Motor neuron (in vitro differentiated cells): ENCODE data around the gene C12orf56. TPM values are rescaled to one million over a fixed set of nuclear protein-coding genes. Genes with fewer than 3 reads are reported as not detected.

Experiments used
- ATAC-seq, 8 experiments: fragments of 200-7000 bp; cut with Tn5 transposase; replicated peaks in 6 of 8; 2 replicates each; pipeline ENCODE4 v1.8.0; 2021; ENCODE audit warnings: mild to moderate bottlenecking in 8 of 8, moderate library complexity in 8 of 8
- H3K27ac ChIP-seq, 2 donors: fragments of 250-450 bp; sonication (Bioruptor Pico); 2 replicates each; pipeline ENCODE4 v1.9.0; 2021; ENCODE audit warnings: antibody characterized with exemption in 2 of 2, mild to moderate bottlenecking in 2 of 2, moderate library complexity in 1 of 2
- H3K4me1 ChIP-seq, 2 donors: fragments of 250-450 bp; sonication (Bioruptor Pico); replicated peaks in 1 of 2; 2 replicates each; pipeline ENCODE4 v1.6.1; 2021; ENCODE audit warnings: antibody characterized with exemption in 2 of 2, mild to moderate bottlenecking in 2 of 2, moderate library complexity in 1 of 2
- H3K4me3 ChIP-seq, 5 donors: fragments of 250-450 bp; sonication (Bioruptor Pico); 2 replicates each; pipeline ENCODE4 v1.9.0; 2021; ENCODE audit warnings: antibody characterized with exemption in 5 of 5, mild to moderate bottlenecking in 5 of 5, moderate library complexity in 4 of 5
- WGBS, 10 experiments: fragments of 450-650 bp; shearing (Covaris generic); methylation state at CpG; one replicate each; pipeline ENCODE4 v1.0.0; 2022; 5-methylcytosine and 5-hydroxymethylcytosine counted together
- in situ Hi-C, 9 experiments: fragments of 400-800 bp; cut with MboI; loops; one replicate each; pipeline ENCODE4 v1.15.0; 2021; ENCODE audit warnings: low sequenced_read_pairs in 9 of 9, low pct_unique_long_range_greater_than_20kb in 2 of 9; ENCODE audit not compliant: unreplicated experiment in 9 of 9
- total RNA-seq, 8 experiments: library from RNA; unstranded; fragments of 300-600 nt; gene quantifications; 2 replicates each; pipeline versions ENCODE4 v1.2.3 to v1.2.4, GENCODE V29; 2022

The C12orf56 gene
- total RNA-seq, 8 experiments from 2014 or later, result 0.13 to 0.71 (median 0.32) TPM; not detected in 1

DNA sequence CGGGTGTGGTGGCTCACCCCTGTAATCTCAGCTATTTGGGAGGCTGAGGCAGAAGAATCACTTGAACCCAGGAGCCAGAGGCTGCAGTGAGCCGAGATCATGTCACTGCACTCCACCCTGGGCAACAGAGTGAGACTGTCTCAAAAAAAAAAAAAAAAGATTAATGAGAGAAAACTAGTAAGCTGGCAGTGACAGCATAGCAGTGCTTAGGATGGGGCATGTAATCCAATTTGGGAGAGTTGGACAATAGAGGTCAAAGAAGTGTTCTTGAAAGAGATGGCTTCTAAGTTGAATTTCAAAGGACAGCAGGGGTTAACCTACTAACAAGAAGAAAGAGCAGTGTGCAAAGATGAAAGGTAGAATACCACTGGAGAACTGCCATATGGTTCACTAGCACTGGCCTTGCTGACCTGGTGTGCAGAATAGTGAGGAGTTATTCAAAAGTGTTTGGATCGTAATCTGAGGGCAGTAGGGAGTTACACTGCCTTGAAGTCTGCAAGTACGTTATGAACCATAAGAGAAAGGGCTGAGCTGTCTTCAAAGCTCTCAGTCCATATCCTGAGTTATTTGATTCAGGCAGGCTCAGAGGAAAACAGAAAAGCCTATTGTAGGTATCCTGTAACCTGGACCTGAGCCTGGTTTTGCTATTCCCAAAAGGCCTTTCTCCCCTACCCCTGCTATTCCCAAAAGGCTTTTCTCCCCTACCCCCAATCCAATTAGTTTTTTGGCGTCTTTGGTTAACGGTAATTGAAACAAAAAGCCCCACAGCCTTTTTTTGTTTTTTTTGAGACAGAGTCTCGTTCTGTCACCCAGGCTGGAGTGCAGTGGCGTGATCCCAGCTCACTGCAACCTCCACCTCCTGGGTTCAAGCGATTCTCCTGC lies 17.0 kb upstream of the C12orf56 start:
- Histone ChIP-seq H3K27ac (no peak overlapping the region), H3K4me3 (no peak overlapping the region), H3K4me1 (peaks cover 25% of the 10 kb centered on the region in 2 donors)
- WGBS, 10 experiments, result 57 to 93% (median 78%) methylated on average over 1 to 5 of the region's 9 CpGs; no CpG with 5 or more reads in 2 of the 10 experiments
- in situ Hi-C loops, result no loop called here
- no peak for ATAC-seq

DNA sequence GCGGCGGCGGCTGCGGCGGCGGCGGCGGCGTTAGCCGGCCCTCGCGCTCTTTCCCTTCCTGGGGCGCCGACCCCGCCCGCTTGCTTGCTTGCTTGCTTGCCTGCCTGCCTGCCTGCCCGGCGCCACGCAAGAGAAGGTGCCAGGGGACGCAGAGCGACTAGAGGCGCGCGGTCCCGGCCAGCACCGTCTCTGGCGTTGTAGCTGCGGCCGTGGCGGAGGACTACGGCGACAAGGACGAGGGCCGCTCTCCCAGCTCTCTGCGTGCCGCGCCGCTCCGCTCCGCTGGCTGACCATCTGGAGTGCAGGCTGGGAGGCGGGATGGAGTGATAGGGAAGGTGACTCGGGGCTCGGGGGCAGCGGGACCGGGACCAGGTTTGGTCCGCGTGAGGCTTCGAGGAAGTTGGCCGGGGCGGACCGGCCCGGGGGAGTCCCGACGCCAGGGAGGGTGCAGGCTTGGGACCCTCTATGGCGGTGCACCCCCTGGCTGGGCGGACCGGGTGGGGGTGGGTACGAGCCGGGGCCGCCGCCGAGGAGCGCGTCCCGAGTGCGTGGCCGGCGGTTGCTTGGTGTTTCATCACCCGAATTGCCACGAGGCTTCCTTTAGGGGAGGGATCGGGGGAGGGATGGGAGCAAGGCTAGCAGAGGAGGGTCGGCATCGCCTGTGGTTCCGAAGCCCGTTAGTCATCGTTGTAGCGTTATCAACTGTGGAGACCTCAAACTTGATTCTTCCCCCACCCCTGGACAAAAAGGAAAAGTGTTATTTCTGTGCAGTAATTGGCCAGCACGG lies 14.1 kb upstream of the C12orf56 start:
- in situ Hi-C loops, result no loop called here
- Histone ChIP-seq H3K4me1 (peaks cover 31 to 35% of the 10 kb centered on the region in 2 donors), H3K4me3 (peak overlapping the region; percentile 62 to 90 (median 81)), H3K27ac (peak overlapping the region; percentile 98 to 100)
- WGBS, 10 experiments, result 0% methylated on average over 1 to 3 of the region's 78 CpGs; no CpG with 5 or more reads in 7 of the 10 experiments
- ATAC-seq, result peak; percentile 41 to 62 (median 52)

DNA sequence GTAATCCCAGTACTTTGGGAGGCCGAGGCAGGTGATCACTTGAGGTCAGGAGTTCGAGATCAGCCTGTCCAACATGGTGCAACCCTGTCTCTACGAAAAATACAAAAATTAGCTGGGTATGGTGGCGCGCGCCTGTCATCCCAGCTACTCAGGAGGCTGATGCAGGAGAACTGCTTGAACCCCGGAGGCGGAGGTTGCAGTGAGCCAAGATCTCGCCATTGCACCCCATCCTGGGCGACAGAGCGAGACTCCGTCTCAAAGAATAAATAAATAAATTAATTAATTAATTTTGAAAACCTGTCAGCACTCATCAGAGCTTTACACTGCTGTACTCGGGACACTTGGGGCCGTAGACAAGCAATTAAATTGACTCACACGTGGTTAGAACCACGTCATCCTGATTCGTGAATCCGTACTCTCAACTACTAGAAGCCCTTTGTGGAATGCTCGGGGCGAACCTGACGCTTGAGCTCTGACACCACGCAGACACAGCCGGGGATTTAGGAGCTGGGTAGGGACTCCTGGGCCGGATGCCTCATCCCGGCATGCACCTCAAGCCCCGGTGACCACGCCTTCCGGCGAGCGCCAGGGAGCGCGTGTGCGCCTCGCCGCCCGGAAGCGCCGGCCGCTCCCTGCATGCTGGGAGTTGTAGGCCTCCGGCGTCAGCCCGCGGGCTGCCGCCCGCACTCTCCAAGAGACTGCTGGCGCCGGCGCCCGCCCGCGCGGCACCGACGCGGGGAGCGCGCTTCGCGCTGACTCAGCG lies 13.3 kb upstream of the C12orf56 start, which contains the start of gene XPOT:
Gene XPOT, plus strand, starts transcription at position 686 of the 763 bp plus-strand sequence. CDS start 5,644 bp downstream, outside the sequence.
- H3K4me1 ChIP-seq, result peaks cover 31 to 39% of the 10 kb centered on the region in 2 donors
- ATAC-seq, result peak; percentile 81 to 91 (median 84)
- WGBS, 10 experiments, result 0 to 100% (median 44%) methylated on average over 2 to 18 of the region's 60 CpGs; no CpG with 5 or more reads in 3 of the 10 experiments
- H3K27ac ChIP-seq, result peak within 1 kb of the TSS; percentile 98 to 100
- in situ Hi-C loops, result no loop called here
- H3K4me3 ChIP-seq, result peak within 1 kb of the TSS; percentile 62 to 90 (median 81)

- ATAC-seq, result no peak
- 58 to 100% (median 100%) methylated on average over 1 to 5 of the region's 5 CpGs; no CpG with 5 or more reads in 1 of the 10 experiments for WGBS, 10 experiments
- no peak overlapping the region for H3K27ac ChIP-seq
- in situ Hi-C loops, result no loop called here
- H3K4me3 ChIP-seq, result no peak overlapping the region
- H3K4me1 ChIP-seq, result peaks cover 27 to 39% of the 10 kb centered on the region in 2 donors
Measured at GRCh38 chr12:64402181-64402580, 11.6 kb upstream of the C12orf56 start.

- WGBS, 10 experiments, result 3 to 66% (median 33%) methylated on average over 1 to 4 of the region's 4 CpGs; no CpG with 5 or more reads in 1 of the 10 experiments
- in situ Hi-C loops, result no loop called here
- peak overlapping the region in 3 of 5 donors; percentile 7 to 18 (median 16) for H3K4me3 ChIP-seq
- H3K4me1 ChIP-seq, result peaks cover 13 to 26% of the 10 kb centered on the region in 2 donors
- peak overlapping the region; percentile 60 to 70 for H3K27ac ChIP-seq
- peak in 6 of 8 experiments; percentile 4 to 58 (median 50) for ATAC-seq
Measured at GRCh38 chr12:64400041-64400440, 9.5 kb upstream of the C12orf56 start.

DNA sequence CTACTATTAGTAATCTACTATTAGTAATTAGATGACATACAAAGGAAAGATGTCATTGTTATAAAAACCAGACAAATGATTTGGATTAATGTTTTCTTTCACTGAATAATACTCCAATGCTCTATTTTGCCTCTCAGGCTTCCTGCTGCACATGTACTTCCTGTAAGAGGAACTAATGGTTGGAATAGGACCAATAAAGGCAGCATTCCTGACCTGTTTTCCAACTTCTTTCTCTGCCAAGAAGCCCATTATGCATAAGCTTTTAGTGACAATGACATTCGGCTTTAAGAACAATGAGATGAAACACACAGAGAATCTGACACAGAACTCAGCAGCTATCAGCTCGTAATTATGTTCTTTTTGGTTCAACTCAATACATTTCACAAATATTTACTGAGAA lies 5.2 kb upstream of the C12orf56 start:
- Histone ChIP-seq H3K4me3 (no peak overlapping the region), H3K4me1 (peaks cover 5 to 14% of the 10 kb centered on the region in 2 donors), H3K27ac (no peak overlapping the region)
- in situ Hi-C loops, result loop anchor here in 3 of 9 experiments (25.0 kb wide), 1 partner anchor 558 kb away; the partner anchor contains the start of gene SRGAP1 (in 3 of the 3)
- no peak for ATAC-seq
- 56 to 100% (median 80%) methylated on average over 1 to 2 of the region's 2 CpGs; no CpG with 5 or more reads in 2 of the 10 experiments for WGBS, 10 experiments

GRCh38 chr12:64392221-64392620 lies 1.7 kb upstream of the C12orf56 start:
- no peak overlapping the region for H3K4me3 ChIP-seq
- in situ Hi-C loops, result loop anchor here in 3 of 9 experiments (5.0 to 25.0 kb wide), 2 partner anchors 120 to 555 kb away; partner anchors contain the start of gene SRGAP1 (in 3 of the 3)
- WGBS, 10 experiments, result 17 to 100% (median 63%) methylated on average over 1 to 3 of the region's 3 CpGs; no CpG with 5 or more reads in 3 of the 10 experiments
- no peaks in the 10 kb centered on the region for H3K4me1 ChIP-seq
- ATAC-seq, result peak in 3 of 8 experiments; percentile 45 to 63 (median 57)
- no peak overlapping the region for H3K27ac ChIP-seq

DNA sequence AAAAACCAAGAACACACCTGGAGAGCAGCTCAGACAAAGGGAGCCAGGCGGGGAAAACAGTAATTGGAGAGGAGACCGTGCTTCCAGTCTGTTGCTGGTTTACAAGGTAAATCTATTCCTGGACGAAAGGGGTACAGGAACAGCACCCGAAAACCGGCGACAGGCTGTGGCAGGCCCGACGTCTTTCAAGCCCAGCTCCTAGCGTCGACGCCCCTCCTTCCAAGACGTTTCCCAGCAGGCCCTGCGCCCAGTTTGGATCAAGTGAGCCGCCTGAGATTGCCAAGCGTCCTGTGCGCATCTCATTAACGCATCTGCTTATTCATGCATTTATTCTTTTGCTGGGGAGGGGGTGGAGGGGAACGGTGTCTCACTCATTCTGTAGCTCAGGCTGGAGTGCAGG lies 1.4 kb downstream of the C12orf56 start:
- Histone ChIP-seq H3K4me3 (no peak overlapping the region), H3K27ac (no peak overlapping the region), H3K4me1 (no peaks in the 10 kb centered on the region)
- WGBS, 10 experiments, result 60 to 100% (median 91%) methylated on average over 1 to 17 of the region's 18 CpGs; no CpG with 5 or more reads in 2 of the 10 experiments
- no peak for ATAC-seq
- in situ Hi-C loops, result loop anchor here in 3 of 9 experiments (25.0 kb wide), 1 partner anchor 552 kb away; the partner anchor contains the start of gene SRGAP1 (in 3 of the 3)

- 77 to 100% (median 93%) methylated on average over 1 to 5 of the region's 6 CpGs; no CpG with 5 or more reads in 1 of the 10 experiments for WGBS, 10 experiments
- in situ Hi-C loops, result loop anchor here in 3 of 9 experiments (25.0 kb wide), 1 partner anchor 550 kb away; the partner anchor contains the start of gene SRGAP1 (in 3 of the 3)
- ATAC-seq, result no peak
- no peaks in the 10 kb centered on the region for H3K4me1 ChIP-seq
- no peak overlapping the region for H3K4me3 ChIP-seq
- H3K27ac ChIP-seq, result no peak overlapping the region
Measured at GRCh38 chr12:64387197-64387816, 3.3 kb downstream of the C12orf56 start.

DNA sequence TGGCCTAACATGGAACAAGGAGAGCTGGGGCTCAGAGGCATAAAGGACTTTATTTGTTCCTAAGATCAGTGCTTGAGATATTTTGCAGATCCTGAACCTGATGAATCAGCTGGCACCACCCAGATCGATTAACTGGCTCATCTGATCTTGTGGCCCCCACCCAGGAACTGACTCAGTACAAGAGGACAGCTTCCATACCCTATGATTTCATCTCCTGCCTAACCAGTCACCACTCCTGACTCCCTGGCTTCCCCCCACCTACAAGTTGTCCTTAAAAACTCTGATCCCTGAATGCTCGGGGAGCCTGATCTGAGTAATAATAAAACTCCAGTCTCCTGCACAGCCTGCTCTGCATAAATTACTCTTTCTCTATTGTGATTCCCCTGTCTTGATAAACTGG lies 5.1 kb downstream of the C12orf56 start:
- H3K4me1 ChIP-seq, result no peaks in the 10 kb centered on the region
- H3K27ac ChIP-seq, result no peak overlapping the region
- in situ Hi-C loops, result loop anchor here in 3 of 9 experiments (25.0 kb wide), 1 partner anchor 548 kb away; the partner anchor contains the start of gene SRGAP1 (in 3 of the 3)
- WGBS, 10 experiments, result 0 to 100% (median 63%) methylated on average over 1 to 2 of the region's 2 CpGs; no CpG with 5 or more reads in 3 of the 10 experiments
- no peak overlapping the region for H3K4me3 ChIP-seq
- ATAC-seq, result peak in 3 of 8 experiments; percentile 69 to 77 (median 69)

DNA sequence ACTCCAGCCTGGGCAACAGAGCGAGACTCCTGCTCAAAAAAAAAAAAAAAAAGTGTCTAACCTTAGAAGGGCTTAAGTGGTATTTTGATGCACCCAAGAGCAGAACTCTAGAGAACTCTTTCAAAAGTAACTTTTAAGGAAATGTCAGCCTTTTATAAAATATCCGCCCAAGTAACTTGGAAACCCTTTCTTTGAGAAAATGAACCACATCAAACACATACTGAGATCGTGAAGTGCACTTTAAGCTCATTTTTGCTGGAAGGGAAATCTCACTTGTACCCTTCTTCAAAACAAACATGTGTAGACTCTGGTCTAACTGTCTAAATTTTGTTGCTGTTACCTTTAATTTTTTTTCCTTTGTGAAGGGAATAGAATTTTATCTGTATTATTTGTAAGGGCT lies 5.5 kb downstream of the C12orf56 start:
- ATAC-seq, result no peak
- in situ Hi-C loops, result loop anchor here in 3 of 9 experiments (25.0 kb wide), 1 partner anchor 548 kb away; the partner anchor contains the start of gene SRGAP1 (in 3 of the 3)
- Histone ChIP-seq H3K4me1 (no peaks in the 10 kb centered on the region), H3K4me3 (no peak overlapping the region), H3K27ac (no peak overlapping the region)
- 20 to 100% (median 98%) methylated on average over 1 to 3 of the region's 3 CpGs; no CpG with 5 or more reads in 2 of the 10 experiments for WGBS, 10 experiments
